GM12878 (cell line): Measurements from ENCODE around the gene COPS7A. TPM values are rescaled to one million over a fixed set of nuclear protein-coding genes. Genes with fewer than 3 reads are reported as not detected.

ENCODE experiments used
- CHD1 ChIP-seq: IDR thresholded peaks from 2 replicates; pipeline ENCODE4 v1.6.1; 2012; ENCODE audit warnings: low read depth, low read length, improper control_type of control experiment
- DPF2 ChIP-seq: fragments of 450-650 bp; IDR thresholded peaks from 2 replicates; pipeline ENCODE4 v1.6.1; 2017; ENCODE audit warnings: mild to moderate bottlenecking
- EGR1 ChIP-seq, 2 experiments: IDR thresholded peaks; 1 replicate in 1 of 2; 2 replicates in 1 of 2; pipeline ENCODE4 v1.6.1; 2011 to 2012; ENCODE audit warnings: low read depth in 2 of 2, low read length in 2 of 2, borderline replicate concordance in 1 of 2, mild to moderate bottlenecking in 1 of 2, moderate library complexity in 1 of 2
- ESRRA ChIP-seq: IDR thresholded peaks from 2 replicates; pipeline ENCODE4 v1.6.1; 2012; ENCODE audit warnings: mild to moderate bottlenecking, low read length, improper control_type of control experiment
- FOXK2 ChIP-seq: fragments of 450-650 bp; IDR thresholded peaks from 2 replicates; pipeline ENCODE4 v1.6.1; 2017; ENCODE audit warnings: mild to moderate bottlenecking, moderate library complexity
- FOXM1 ChIP-seq: IDR thresholded peaks from 2 replicates; pipeline ENCODE4 v1.6.1; 2012; ENCODE audit warnings: low read depth, mild to moderate bottlenecking, inconsistent platforms, low read length, moderate library complexity
- HCFC1 ChIP-seq: fragments of 150-350 bp; IDR thresholded peaks from 2 replicates; pipeline ENCODE4 v1.6.1; 2014; ENCODE audit warnings: low read length
- HDAC2 ChIP-seq: fragments of 200-600 bp; sonication (generic); IDR thresholded peaks from 2 replicates; pipeline ENCODE4 v1.6.1; 2017
- HDGF ChIP-seq: fragments of 450-650 bp; IDR thresholded peaks from 2 replicates; pipeline ENCODE4 v1.6.1; 2016; ENCODE audit warnings: antibody characterized with exemption
- IKZF1 ChIP-seq: fragments of 450-650 bp; conservative IDR thresholded peaks from 2 replicates; pipeline ENCODE4 v1.6.1; 2017; ENCODE audit warnings: antibody characterized with exemption, mild to moderate bottlenecking
- IKZF2 ChIP-seq, 2 experiments: fragments of 450-650 bp; IDR thresholded peaks; 2 replicates each; pipeline ENCODE4 v1.6.1; 2017; ENCODE audit warnings: mild to moderate bottlenecking in 2 of 2, moderate library complexity in 2 of 2
- MTA2 ChIP-seq: fragments of 450-650 bp; IDR thresholded peaks from 2 replicates; pipeline ENCODE4 v1.6.1; 2016; ENCODE audit warnings: low read depth, mild to moderate bottlenecking, moderate library complexity
- MXI1 ChIP-seq: fragments of 150-350 bp; IDR thresholded peaks from 2 replicates; pipeline ENCODE4 v1.6.1; 2011; ENCODE audit warnings: low read depth, mild to moderate bottlenecking, inconsistent platforms, low read length, improper control_type of control experiment
- NFYA ChIP-seq: IDR thresholded peaks from 2 replicates; pipeline ENCODE4 v1.6.1; 2011; ENCODE audit warnings: low read depth, mild to moderate bottlenecking, low read length, improper control_type of control experiment, borderline replicate concordance
- NR2C1 ChIP-seq: fragments of 450-650 bp; IDR thresholded peaks from 2 replicates; pipeline ENCODE4 v1.6.1; 2017; ENCODE audit warnings: antibody characterized with exemption, mild to moderate bottlenecking, moderate library complexity
- NR2F1 ChIP-seq: fragments of 450-650 bp; conservative IDR thresholded peaks from 2 replicates; pipeline ENCODE4 v1.6.1; 2017; ENCODE audit warnings: mild to moderate bottlenecking
- POLR2A ChIP-seq: IDR thresholded peaks from 2 replicates; pipeline ENCODE4 v1.6.1; 2011; ENCODE audit warnings: low read depth, mild to moderate bottlenecking, low read length
- RB1 ChIP-seq: fragments of 450-650 bp; formaldehyde crosslinking; IDR thresholded peaks from 2 replicates; pipeline ENCODE4 v1.6.1; 2017; ENCODE audit warnings: mild to moderate bottlenecking, borderline replicate concordance
- RBBP5 ChIP-seq: fragments of 200-600 bp; sonication (generic); conservative IDR thresholded peaks from 2 replicates; pipeline ENCODE4 v1.6.1; 2016
- RCOR1 ChIP-seq: conservative IDR thresholded peaks from 2 replicates; pipeline ENCODE4 v1.6.1; 2012; ENCODE audit warnings: low read depth, low read length, improper control_type of control experiment
- SMARCA5 ChIP-seq: fragments of 450-650 bp; IDR thresholded peaks from 2 replicates; pipeline ENCODE4 v1.6.1; 2017; ENCODE audit warnings: mild to moderate bottlenecking
- SUZ12 ChIP-seq: fragments of 200-600 bp; sonication (generic); IDR thresholded peaks from one replicate; pipeline ENCODE4 v1.6.1; 2018; ENCODE audit warnings: antibody characterized with exemption, mild to moderate bottlenecking; ENCODE audit not compliant: unreplicated experiment
- TARDBP ChIP-seq: IDR thresholded peaks from 2 replicates; pipeline ENCODE4 v1.6.1; 2016; ENCODE audit warnings: borderline replicate concordance
- TCF7 ChIP-seq: IDR thresholded peaks from 2 replicates; pipeline ENCODE4 v1.6.1; 2014; ENCODE audit warnings: antibody characterized with exemption, borderline replicate concordance
- YBX1 ChIP-seq: fragments of 450-650 bp; IDR thresholded peaks from 2 replicates; pipeline ENCODE4 v1.6.1; 2016; ENCODE audit warnings: antibody characterized with exemption
- polyA plus RNA-seq, 11 experiments: library from polyadenylated mRNA; depleted of rRNA in 4 of 11; unstranded in 6 of 11; stranded (reverse) in 5 of 11; fragments of >200 nt; fragmentation: Nextera tagmentation in 4 of 11; fragmentation: Illumina TruSeq in 1 of 11; extraction: Ambion mirVana in 4 of 11; extraction: Trizol in 1 of 11; gene quantifications; 1 replicate in 1 of 11; 2 replicates in 10 of 11; pipeline versions ENCODE4 v1.2.1 to v1.2.3, GENCODE V29; 2011 to 2016; ENCODE audit warnings: inconsistent platforms in 2 of 11, missing spikeins in 2 of 11, low read depth in 1 of 11
- total RNA-seq, 4 experiments: library from RNA; depleted of rRNA in 3 of 4; stranded (reverse); fragments of >200 nt in 3 of 4; fragmentation: Illumina TruSeq in 1 of 4; extraction: Trizol in 1 of 4; gene quantifications; 2 replicates each; pipeline versions ENCODE4 v1.2.1 to v1.2.3, GENCODE V29; 2013 to 2021
- TF ChIP-seq, protein P1 (sequence below): fragments of 450-650 bp; IDR thresholded peaks from 2 replicates; pipeline ENCODE4 v1.6.1; 2017; ENCODE audit warnings: mild to moderate bottlenecking, moderate library complexity
- TF ChIP-seq, protein P2 (sequence below): fragments of 450-650 bp; formaldehyde crosslinking; IDR thresholded peaks from 2 replicates; pipeline ENCODE4 v1.5.0; 2022; ENCODE audit warnings: mild to moderate bottlenecking, missing genetic modification characterization

Gene COPS7A
- total and polyA plus RNA-seq, 10 of the 15 experiments (the other 5 are each of a cell fraction or from before 2014, with no cell fraction given) = 25.7 to 74.0 (median 51.9) TPM

DNA sequence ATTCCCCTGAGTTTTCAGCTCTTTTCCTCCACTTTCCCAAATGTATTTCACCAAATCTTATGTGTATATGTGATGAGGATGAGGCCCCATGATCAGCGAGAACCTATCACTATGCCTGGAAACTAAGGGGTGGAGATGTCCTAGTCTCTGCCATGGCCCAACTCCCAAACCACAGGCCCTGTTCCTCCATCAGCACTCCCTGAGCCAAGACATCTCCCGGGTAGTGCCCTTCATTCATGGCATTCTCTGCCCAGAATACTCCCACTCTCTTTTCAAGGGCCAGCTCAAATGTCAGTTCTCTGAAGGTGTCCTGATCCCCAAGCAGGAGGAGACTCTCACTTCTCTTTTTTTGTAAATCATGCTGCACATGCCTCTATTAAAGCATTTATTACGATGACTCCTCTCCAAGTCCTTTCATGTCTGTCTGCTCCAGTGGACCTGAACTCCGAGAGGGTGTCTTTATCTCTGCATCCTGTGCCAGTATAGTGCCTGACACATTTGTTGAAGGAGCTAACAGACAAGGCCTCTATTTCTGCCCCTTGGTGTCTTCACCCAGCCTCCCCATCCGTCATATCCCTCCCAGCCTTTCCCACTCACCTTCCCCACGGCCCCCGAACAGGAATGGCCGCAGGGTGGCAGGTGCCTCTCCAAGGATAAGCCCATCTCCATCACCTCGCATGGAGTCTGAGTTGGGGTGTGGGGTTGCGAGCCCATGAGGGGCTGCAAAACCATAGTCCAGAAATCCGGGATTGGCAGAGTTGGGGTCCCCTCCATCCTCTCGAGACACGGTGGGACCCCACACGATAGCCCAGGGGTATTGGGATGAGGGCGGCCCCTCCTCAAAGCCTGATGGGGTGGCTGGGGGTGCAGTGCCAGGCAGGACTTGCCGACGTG lies 26.9 kb upstream of the COPS7A start (continued):
- no peak for TF ChIP-seq RCOR1
- no peak for TF ChIP-seq RBBP5
- no peak for TF ChIP-seq HDAC2
- no peak for TF ChIP-seq CHD1
- TF ChIP-seq IKZF1 = peak; percentile 71
- peak; percentile 36; the same call in 1 of the 2 replicates for TF ChIP-seq HDGF
- 0 out of 2 replicates have a peak, but pooled peaks have one; percentile 24 for TF ChIP-seq POLR2A
- TF ChIP-seq, protein P1, sequence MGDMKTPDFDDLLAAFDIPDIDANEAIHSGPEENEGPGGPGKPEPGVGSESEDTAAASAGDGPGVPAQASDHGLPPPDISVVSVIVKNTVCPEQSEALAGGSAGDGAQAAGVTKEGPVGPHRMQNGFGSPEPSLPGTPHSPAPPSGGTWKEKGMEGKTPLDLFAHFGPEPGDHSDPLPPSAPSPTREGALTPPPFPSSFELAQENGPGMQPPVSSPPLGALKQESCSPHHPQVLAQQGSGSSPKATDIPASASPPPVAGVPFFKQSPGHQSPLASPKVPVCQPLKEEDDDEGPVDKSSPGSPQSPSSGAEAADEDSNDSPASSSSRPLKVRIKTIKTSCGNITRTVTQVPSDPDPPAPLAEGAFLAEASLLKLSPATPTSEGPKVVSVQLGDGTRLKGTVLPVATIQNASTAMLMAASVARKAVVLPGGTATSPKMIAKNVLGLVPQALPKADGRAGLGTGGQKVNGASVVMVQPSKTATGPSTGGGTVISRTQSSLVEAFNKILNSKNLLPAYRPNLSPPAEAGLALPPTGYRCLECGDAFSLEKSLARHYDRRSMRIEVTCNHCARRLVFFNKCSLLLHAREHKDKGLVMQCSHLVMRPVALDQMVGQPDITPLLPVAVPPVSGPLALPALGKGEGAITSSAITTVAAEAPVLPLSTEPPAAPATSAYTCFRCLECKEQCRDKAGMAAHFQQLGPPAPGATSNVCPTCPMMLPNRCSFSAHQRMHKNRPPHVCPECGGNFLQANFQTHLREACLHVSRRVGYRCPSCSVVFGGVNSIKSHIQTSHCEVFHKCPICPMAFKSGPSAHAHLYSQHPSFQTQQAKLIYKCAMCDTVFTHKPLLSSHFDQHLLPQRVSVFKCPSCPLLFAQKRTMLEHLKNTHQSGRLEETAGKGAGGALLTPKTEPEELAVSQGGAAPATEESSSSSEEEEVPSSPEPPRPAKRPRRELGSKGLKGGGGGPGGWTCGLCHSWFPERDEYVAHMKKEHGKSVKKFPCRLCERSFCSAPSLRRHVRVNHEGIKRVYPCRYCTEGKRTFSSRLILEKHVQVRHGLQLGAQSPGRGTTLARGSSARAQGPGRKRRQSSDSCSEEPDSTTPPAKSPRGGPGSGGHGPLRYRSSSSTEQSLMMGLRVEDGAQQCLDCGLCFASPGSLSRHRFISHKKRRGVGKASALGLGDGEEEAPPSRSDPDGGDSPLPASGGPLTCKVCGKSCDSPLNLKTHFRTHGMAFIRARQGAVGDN = no peak
- no peak for TF ChIP-seq RB1
- TF ChIP-seq FOXM1 = no peak
- no peak for TF ChIP-seq ESRRA
- TF ChIP-seq DPF2 = peak; percentile 56; the same call in 1 of the 2 replicates
- no peak for TF ChIP-seq NR2C1
- TF ChIP-seq YBX1 = no peak
- peak; percentile 79 to 82 for TF ChIP-seq IKZF2 (IDR thresholded peaks at IDR 0.05)
- TF ChIP-seq NFYA = no peak
- peak; percentile 89 for TF ChIP-seq TCF7
- TF ChIP-seq SUZ12 = no peak
- TF ChIP-seq MXI1 = no peak
- TF ChIP-seq SMARCA5 = 0 out of 2 replicates have a peak, but pooled peaks have one; percentile 31
- TF ChIP-seq FOXK2 = no peak
- TF ChIP-seq EGR1 (IDR thresholded peaks at IDR 0.05; ENCODE audit: borderline replicate concordance in 1 of 2, low read depth in 2 of 2, low read length in 2 of 2) = 0 out of 3 replicates have a peak, but pooled peaks of 1 of the 2 experiments have one; percentile 13
- TF ChIP-seq HCFC1 = no peak
- TF ChIP-seq NR2F1 = no peak
- TF ChIP-seq TARDBP = no peak
- peak; percentile 40; the same call in 1 of the 2 replicates for TF ChIP-seq MTA2
- TF ChIP-seq, protein P2, sequence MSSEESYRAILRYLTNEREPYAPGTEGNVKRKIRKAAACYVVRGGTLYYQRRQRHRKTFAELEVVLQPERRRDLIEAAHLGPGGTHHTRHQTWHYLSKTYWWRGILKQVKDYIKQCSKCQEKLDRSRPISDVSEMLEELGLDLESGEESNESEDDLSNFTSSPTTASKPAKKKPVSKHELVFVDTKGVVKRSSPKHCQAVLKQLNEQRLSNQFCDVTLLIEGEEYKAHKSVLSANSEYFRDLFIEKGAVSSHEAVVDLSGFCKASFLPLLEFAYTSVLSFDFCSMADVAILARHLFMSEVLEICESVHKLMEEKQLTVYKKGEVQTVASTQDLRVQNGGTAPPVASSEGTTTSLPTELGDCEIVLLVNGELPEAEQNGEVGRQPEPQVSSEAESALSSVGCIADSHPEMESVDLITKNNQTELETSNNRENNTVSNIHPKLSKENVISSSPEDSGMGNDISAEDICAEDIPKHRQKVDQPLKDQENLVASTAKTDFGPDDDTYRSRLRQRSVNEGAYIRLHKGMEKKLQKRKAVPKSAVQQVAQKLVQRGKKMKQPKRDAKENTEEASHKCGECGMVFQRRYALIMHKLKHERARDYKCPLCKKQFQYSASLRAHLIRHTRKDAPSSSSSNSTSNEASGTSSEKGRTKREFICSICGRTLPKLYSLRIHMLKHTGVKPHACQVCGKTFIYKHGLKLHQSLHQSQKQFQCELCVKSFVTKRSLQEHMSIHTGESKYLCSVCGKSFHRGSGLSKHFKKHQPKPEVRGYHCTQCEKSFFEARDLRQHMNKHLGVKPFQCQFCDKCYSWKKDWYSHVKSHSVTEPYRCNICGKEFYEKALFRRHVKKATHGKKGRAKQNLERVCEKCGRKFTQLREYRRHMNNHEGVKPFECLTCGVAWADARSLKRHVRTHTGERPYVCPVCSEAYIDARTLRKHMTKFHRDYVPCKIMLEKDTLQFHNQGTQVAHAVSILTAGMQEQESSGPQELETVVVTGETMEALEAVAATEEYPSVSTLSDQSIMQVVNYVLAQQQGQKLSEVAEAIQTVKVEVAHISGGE = no peak
